HG03469 (cell line): ENCODE results near the gene SPEF2.

ENCODE experiments used
- ATAC-seq: cut with Tn5 transposase; IDR thresholded peaks from one replicate; pipeline ENCODE4 v1.9.1; 2021; ENCODE audit warnings: mild to moderate bottlenecking, moderate library complexity, moderate number of reproducible peaks; ENCODE audit not compliant: unreplicated experiment

The SPEF2 gene, protein sequence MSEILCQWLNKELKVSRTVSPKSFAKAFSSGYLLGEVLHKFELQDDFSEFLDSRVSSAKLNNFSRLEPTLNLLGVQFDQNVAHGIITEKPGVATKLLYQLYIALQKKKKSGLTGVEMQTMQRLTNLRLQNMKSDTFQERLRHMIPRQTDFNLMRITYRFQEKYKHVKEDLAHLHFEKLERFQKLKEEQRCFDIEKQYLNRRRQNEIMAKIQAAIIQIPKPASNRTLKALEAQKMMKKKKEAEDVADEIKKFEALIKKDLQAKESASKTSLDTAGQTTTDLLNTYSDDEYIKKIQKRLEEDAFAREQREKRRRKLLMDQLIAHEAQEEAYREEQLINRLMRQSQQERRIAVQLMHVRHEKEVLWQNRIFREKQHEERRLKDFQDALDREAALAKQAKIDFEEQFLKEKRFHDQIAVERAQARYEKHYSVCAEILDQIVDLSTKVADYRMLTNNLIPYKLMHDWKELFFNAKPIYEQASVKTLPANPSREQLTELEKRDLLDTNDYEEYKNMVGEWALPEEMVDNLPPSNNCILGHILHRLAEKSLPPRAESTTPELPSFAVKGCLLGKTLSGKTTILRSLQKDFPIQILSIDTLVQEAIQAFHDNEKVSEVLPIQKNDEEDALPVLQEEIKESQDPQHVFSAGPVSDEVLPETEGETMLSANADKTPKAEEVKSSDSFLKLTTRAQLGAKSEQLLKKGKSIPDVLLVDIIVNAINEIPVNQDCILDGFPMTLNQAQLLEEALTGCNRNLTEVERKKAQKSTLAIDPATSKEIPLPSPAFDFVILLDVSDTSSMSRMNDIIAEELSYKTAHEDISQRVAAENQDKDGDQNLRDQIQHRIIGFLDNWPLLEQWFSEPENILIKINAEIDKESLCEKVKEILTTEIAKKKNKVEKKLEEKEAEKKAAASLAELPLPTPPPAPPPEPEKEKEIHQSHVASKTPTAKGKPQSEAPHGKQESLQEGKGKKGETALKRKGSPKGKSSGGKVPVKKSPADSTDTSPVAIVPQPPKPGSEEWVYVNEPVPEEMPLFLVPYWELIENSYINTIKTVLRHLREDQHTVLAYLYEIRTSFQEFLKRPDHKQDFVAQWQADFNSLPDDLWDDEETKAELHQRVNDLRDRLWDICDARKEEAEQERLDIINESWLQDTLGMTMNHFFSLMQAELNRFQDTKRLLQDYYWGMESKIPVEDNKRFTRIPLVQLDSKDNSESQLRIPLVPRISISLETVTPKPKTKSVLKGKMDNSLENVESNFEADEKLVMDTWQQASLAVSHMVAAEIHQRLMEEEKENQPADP (N-terminal part only)

DNA sequence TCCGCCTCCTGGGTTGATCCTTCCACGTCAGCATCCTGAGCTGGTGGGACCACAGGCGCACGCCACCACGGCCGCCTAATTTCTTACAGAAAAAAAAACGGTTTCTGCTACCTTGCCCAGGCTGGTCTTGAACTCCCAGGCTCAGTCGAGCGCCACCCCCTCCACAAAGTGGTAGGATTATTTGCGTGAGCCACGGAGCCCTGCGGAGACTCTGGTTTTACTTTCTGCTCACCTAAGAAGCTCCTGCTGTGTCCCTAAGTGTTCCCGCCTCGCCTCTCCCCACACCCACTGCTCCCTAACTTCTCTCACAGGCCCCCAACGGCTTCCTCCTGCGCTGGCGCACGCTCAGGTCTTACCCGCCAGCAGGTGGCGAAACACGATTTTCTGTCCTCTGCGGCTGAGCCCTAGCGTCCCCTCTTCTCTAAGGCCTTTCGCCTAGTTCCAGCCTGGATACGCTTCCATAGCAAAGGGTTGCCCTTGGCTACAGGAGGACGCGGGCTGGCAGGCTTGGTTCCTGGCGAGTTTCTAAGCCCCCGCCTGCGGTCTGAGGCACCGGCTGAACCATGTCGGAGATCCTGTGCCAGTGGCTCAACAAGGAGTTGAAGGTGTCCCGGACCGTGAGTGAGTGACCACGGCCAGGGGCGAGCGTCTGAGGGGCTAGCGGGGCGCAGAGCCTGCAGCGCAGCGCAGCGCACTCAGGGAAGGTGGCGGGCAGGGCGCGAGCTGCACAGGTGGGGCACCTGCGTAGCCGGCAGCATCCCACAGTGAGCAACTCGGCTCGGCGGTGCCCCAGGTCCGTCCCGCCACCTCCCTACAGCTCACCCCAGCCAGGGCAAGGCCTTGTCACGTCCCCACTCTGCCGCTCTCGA, at the start of gene SPEF2:
Gene SPEF2, plus strand, starts transcription at position 429 of the 869 bp plus-strand sequence. Its CDS starts 135 bp downstream, at position 564.
- no peak for ATAC-seq

DNA sequence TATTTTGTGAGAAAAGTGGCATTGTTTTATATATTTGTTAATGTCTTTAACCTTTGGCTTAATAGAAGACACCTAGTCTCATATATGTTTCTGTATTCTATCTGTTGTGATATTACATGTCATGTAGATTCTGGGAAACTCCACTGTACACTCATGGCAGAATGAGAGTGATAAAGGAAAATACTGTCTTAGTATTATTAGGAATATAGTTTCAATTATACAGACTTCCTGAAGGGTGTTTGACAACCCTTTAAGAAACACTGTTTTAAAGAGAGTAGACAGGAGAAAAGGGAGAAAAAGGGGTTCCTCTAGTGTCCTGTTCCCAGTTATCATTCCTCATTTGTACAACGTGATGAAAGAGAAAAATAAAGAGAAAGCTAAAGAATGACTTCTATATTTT, 42.1 kb upstream of the SPEF2 start:
- ATAC-seq: no peak

DNA sequence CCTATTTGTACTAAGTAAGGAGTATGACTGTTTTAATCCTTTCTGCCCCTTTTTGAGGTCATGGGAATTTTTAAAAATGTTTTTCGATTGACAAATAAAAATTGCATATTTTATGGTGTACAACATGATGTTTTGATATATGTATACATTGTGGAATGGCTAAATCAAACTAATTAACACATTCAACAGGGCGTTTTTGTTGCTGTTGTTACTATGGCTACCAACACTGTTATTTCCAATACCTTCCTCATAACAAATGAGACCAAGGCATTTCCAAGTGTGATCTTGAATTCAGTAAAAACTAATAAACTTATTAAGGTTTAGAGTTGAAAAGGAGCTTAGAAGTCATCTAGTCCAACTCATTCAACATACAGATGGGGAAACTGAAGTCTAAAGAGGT, 30.2 kb upstream of the SPEF2 start:
- no peak for ATAC-seq

DNA sequence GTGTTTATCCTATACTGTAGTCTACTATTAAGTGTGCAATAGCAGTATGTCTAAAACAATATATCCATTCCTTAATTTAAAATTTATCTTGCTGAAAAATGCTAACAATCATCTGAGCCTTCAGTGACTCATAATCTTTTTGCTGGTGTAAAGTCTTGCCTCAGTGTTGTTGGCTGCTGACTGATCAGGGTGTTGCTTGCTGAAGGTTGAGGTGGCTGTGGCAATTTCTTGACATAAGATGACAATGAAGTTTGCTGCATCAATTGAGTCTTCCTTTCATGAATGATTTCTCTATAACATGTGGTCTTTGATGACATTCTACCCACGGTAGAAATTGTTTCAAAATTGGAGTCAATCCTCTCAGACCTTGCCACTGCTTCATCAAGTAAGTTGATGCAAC, 24.3 kb upstream of the SPEF2 start:
- ATAC-seq: no peak

DNA sequence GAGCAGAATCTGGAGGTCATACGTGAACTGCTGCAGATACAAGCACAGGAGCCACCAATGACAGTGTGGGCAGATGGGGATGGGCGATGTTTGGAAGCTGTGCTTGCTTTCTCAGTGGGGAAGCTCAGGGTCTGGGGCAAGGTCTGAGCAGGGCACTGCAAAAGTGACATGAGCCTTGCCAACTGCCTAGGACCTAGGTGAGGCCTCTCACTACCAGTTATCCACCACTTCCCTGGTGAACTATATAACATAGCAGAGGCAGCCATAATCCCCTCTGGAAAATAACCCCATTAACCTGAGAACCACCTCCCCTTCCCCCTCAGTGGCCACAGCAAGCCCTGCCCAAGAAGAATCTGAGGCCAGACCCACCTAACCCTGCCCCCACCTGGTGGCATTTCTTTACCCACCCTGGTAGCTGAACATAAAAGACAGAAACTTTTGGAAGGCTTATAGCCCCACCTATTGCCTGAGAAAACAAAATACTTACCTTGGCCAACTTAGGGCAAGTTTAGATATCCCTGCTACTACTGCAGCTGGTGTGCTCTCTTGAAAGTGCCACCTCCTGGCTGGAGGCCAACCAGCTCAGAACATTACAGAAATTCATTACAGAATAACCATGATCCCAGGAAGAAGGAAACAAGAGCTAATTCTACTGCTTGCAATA, 18.8 kb upstream of the SPEF2 start:
- ATAC-seq: no peak

DNA sequence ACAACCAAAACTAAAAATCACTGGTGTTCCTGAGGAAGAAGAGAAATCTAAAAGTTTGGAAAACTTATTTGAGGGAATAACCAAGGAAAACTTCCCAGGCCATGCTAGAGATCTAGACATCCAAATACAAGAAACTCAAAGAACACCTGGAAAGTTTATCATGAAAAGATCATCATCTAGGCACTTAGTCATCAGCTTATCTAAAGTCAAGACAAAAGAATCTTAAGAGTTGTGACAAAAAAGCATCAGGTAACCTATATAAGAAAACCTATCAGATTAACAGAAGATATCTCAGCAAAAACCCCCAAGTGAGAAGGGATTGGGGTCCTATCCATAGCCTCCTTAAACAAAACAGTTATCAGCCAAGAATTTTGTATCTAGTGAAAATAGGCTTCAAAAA, 17.1 kb upstream of the SPEF2 start:
- no peak for ATAC-seq

DNA sequence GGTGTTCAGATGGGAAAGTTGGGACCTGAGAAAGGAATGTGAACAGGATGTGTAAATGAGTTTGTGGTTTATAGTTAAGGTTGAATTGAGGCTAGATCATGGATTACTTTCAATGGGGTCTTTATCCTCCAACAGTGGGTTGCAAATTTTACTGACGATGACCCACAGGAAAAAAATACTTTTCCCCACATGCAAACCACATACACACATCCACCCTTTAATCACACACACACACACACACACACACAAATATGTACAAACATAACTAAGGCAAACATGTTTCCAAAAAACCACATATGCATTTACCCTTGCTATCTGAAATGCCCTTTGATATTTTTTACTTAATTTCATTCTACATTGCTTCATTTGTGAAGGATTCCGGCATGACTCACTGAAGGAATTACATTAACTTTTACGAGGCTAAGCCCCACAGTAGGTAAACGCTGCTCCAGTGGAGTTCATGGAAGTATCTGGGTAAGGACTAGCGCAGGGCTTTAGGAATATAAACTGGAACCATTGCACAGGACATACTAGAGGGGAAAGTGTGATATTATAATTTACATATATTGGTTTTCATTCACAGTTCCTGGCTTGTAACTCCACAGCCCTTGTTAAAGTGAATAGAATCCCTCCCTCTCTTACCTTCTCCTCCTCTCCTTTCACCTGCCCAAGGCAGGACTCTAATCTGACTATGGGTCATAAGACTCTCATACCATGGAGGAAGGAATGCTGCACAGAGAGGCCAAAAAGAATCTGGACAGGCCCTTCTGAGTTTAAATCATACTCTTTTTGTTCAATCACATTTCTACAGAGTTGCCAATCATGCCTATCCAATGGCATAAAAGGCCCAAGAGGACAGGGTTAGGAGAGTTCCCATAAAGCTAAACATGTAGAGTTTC, 8.5 kb upstream of the SPEF2 start:
- ATAC-seq: no peak

DNA sequence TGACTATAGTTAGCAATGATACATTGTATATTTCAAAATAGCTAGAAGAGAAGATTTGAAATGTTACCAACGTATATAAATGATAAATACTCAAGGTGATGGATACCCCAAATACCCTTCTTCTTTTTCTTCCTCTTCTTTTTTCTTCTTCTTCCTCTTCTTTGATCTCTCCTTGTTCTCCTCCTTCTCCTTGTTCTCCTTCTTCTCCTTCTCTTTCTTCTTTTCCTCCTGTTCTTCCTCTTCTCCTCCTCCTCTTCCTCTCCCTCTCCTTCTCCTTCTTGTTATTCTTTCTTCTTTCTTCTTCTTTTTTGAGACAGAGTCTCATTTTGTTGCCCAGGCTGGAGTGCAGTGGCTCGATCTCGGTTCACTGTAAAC, 616 bp upstream of the SPEF2 start:
- ATAC-seq: no peak

DNA sequence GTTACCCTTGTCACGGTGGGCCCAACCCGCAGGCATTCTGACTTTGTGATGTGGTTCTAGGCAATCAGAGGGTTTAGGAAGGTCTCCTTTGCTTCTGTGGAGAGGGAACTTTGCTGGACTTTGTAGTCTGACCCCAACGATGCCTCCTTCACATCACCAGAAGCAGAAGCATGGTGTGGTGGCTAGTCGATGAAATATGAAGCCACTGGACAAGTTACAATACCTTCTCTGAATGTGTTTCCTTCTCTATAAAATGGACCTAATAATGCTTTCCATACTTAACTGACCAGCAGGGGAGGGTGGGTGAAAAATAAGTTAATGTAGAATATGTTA, 607 bp downstream of the SPEF2 start:
- ATAC-seq: no peak

DNA sequence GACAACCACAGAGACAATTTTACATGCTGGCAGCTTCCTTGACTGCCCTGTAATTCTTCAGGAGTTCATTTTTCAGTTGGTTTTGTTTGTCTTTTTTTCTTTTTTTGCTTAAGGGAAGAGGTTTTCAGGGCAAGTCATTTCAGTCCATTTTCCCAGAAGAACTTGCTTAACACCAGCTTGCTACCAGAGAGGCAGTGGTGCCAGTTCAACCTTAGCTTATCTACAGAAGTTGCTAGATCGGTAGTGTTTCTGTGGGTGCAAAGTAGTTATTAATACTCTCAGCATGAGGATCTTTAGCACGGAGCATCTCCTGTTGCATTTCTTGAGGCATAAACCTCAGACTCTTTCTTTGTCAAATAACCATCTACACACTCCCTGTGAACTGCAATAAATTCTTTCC, 1.1 kb downstream of the SPEF2 start:
- no peak for ATAC-seq

DNA sequence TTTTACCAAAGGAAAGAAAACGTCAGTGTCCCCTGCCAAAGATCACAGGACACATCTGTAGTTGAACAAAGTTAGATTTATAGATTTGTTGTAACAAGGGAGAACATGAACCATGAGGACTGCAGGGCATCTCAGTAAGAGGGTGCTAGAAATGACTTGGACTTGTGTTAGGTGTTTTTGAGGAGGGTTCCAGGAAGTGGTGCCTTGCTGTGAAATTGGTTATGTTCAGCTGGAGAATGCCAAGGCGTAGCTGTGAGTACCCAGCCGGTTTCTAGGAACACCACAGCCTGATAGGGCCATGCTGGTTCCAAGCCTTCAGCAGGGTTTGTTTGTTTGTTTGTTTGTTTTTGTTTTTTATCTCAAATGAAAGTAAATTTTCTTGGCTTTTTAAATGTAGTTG, 5.3 kb downstream of the SPEF2 start:
- no peak for ATAC-seq

DNA sequence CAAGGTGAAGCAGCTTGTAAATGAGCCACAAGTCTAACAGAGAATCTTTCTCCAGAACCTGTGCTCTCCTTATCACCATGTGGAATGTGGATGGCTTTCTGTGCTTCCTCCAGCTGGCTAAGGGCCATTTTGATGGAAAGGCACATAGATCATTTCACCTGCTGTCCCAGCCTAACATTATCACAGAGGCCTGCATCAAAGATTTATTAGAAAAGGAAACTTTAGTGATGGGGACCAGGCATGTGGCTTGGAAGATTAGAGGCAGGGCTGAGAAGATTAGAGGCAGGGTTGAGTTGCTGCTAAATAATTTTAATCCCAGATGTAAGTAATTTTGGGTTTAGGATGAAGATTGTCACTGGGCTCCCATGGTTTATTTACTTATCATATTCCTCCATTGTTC, 6.3 kb downstream of the SPEF2 start:
- ATAC-seq: no peak

DNA sequence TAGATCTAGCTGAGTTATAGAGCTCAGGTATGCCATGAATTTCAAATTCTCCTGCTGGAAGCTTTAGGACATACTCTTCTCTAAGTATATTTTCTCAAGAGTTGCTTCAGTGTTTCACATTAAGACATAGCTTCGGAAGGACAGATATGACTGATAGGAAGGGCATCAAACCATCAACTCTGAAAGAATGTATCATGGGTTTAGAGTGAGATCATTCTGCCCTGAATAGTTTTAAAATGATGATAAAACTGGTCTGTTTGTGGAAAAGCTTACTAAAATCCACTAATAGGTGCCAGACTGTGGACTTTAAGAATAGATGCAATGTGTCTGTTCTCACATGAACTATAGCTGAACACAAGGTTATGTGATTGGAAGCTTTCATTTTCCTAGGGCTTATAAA, 8.4 kb downstream of the SPEF2 start:
- ATAC-seq: no peak

DNA sequence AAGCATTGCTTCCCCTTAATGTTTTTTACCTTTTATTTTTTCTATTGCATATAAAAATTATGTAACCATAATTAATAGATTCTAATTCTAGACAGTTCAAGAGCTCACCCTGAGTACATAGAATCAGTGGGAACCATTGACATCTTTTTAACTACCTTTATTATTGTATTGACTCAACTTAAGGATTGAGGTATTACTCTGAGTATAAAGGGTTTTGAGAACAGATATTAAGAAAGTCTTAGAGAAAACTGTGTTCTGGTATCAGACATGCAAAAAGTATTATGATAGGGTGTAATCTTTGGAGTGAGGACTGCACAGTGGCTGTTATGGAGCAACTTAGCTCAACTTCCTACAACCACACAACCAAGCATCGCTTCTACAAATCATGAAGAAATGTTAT, 8.9 kb downstream of the SPEF2 start:
- ATAC-seq: no peak

DNA sequence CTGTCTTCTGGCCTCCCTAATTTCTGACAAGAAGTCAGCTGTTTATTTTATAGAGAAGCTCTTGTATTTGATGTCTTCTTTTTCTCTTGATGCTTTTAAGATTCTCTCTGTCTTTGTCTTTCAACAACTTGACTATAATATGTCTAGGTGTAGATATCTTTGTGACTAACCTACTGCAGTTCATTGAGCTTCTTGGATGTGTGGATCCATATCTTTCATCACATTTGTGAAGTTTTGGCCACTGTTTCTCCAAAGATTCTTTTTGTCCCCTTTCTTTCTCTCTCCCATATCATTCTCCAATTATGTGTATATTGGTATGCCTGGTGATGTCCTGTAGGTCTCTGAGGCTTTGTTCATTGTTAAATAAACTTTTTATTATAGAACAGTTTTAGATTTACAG, 16.7 kb downstream of the SPEF2 start:
- no peak for ATAC-seq

DNA sequence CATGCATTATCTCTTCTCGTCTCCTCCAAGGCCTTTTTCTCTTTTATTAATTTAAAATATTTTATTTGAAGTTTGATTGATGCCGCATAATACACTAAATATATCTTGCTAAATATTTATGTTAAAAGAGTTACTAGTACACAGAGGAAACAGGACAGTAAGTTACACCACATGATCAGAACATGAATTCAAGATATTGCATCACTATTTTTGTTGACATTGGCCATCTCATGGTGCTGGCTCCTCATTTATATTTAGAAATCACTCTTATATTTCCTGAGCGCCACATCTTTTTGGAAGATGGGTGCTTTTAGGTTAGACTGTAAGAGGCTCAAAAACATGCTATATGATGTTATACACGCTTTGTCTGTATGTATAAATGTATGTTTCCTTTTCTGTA, 23.0 kb downstream of the SPEF2 start:
- ATAC-seq: no peak

DNA sequence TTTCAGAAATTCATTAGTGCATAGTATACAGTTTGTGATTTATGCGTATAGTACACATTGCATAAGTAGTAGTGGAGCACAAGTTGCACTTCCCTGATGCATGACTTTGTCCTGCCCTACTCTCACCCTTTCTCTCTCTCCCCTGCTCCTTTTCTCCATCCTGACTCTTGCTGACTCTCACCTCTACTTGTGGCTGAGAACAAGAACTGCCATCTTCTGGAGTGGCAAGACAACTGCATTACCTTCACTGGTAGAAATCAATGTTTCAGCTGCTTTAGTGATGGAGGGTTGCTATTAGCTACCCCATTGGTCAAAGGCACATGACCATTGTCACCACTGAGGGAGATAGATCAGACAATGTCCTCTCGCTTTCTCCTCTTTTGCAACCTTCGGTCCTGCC, 26.9 kb downstream of the SPEF2 start:
- ATAC-seq: no peak

DNA sequence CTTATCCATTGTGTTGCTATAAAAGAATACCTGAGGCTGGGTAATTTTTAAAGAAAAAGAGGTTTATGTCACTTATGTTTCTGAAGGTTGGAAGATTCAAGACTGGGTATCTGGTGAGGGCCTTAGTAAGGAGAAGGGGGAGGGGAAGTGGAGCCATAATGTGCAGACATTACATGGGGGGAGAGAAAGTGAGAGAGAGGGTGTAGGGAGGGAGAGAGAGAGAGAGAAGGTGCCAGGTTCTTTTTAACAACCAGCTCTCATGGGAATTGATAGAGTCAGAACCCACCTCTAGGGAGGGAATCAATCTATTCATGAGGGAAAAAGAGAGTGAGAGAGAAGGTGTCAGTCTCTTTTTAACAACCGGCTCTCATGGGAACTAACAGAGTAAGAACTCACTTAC, 29.5 kb downstream of the SPEF2 start:
- no peak for ATAC-seq

DNA sequence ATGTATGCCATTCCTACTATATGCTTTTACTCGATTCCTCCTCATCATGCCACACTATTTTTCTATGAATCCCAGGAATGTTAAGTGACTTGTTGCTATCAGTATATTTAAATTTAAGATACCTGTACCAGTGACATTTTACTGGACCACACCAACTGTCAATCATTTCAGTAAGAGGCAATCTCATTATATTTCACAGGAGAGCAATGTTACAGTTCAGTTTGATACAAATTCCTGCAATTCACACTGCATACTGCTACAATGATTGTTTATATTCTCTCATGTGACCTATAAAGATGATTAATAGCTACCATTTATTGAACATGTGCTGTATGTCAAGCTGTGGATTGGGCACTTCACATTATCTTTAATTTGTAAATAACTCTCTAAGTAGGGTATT, 30.0 kb downstream of the SPEF2 start:
- ATAC-seq: no peak
